Nephron (organoid): Measurements from ENCODE around the gene SSBP4.

Experiments used
- H3K27ac Mint-ChIP-seq, 3 experiments: 2 replicates each; pipeline ENCODE4 v1.8.0; 2020; ENCODE audit warnings: mixed read lengths in 3 of 3, mild to moderate bottlenecking in 2 of 3, moderate library complexity in 1 of 3
- H3K27me3 Mint-ChIP-seq: 2 replicates; pipeline ENCODE4 v1.8.0; 2021; ENCODE audit warnings: low read depth, mild to moderate bottlenecking, moderate library complexity, mixed read lengths
- H3K36me3 Mint-ChIP-seq: 2 replicates; pipeline ENCODE4 v1.8.0; 2020; ENCODE audit warnings: low read depth, mixed read lengths
- H3K4me1 Mint-ChIP-seq: 2 replicates; pipeline ENCODE4 v1.8.0; 2020; ENCODE audit warnings: mixed read lengths
- H3K4me3 Mint-ChIP-seq, 3 experiments: 2 replicates each; pipeline ENCODE4 v1.8.0; 2020; ENCODE audit warnings: mild to moderate bottlenecking in 3 of 3, mixed read lengths in 3 of 3, moderate library complexity in 2 of 3
- H3K9me3 Mint-ChIP-seq: 2 replicates; pipeline ENCODE4 v1.8.0; 2020; ENCODE audit warnings: mixed read lengths
- CTCF ChIP-seq, 3 experiments: fragments of 200-600 bp; sonication (generic); IDR thresholded peaks; one replicate each; pipeline ENCODE4 v1.5.0; 2021; ENCODE audit warnings: antibody characterized with exemption in 3 of 3; ENCODE audit not compliant: unreplicated experiment in 3 of 3

Gene SSBP4

DNA sequence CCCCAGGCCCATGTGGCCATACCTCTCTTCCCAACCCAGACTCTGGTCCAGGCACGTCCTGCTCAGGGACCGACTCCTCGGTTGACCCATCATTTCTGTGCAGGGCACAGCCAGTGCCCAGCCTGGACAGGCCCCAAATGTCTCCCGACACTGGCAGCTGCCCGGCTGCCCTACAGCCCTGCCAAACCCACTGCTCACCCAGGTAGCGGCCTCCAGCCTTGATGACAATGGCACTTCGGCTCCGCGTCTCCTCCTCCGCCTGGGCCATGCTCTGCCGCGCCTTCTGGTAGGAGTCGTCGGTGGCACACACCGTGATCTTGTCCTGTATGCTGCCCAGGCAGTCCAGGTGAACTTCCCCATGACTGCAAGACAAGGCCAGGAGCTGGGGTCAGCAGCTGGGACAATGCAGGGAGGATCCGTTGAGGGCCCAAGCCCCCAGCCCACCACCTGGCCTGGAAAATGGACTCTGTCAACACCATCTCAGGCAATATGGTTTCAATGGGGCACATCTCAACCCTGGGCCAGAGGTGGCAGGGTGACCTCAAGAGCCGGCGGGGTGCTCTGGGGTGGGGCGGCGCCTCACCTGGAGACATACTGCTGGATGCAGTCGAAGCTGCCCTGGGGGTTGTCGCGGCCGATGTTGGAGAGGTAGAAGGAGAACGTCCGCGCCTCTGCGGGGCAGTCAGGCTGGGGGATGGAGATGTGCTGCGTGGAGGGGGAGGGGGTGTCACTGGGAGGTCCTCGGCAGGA is 46.2 kb downstream of the SSBP4 start:
- Mint-ChIP-seq H3K36me3 (peaks cover 18% of the 10 kb centered on the region), H3K27ac (peak overlapping the region in 1 of 3 experiments; percentile 89), H3K27me3 (no peaks in the 10 kb centered on the region), H3K4me1 (peaks cover 27% of the 10 kb centered on the region), H3K4me3 (no peak overlapping the region), H3K9me3 (no peaks in the 10 kb centered on the region)
- TF ChIP-seq CTCF (IDR thresholded peaks at IDR 0.05; ENCODE audit: unreplicated experiment in 3 of 3), result no peak

- peaks cover 22% of the 10 kb centered on the region for H3K4me1 Mint-ChIP-seq
- peaks cover 18% of the 10 kb centered on the region for H3K36me3 Mint-ChIP-seq
- H3K4me3 Mint-ChIP-seq, result no peak overlapping the region
- no peak overlapping the region for H3K27ac Mint-ChIP-seq
- no peaks in the 10 kb centered on the region for H3K9me3 Mint-ChIP-seq
- H3K27me3 Mint-ChIP-seq, result no peaks in the 10 kb centered on the region
- TF ChIP-seq CTCF (IDR thresholded peaks at IDR 0.05; ENCODE audit: unreplicated experiment in 3 of 3), result no peak
These were observed 46.8 kb downstream of the SSBP4 start for GRCh38 chr19:18465964-18466339.

DNA sequence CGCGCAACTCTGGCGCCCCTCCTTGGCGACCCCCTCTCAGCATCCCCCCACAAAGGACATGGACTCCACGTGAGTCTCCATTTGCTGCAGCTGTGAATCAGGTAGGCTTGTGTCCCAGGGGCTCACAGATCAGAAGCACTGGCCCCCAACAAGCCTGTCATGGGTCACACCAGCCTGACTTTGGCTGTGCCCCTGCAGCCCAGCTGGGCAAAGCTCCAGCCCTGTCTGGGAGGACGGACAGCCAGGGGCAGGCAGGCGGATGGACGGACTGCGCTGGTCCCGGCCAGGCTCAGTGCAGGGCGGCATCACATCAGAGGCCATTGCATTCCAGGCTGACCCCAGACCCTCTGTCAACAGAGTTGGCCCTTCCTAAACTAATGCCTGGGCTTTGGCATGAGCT is 47.2 kb downstream of the SSBP4 start:
- TF ChIP-seq CTCF (IDR thresholded peaks at IDR 0.05; ENCODE audit: unreplicated experiment in 3 of 3), result no peak
- H3K27ac Mint-ChIP-seq, result no peak overlapping the region
- no peak overlapping the region for H3K4me3 Mint-ChIP-seq
- no peaks in the 10 kb centered on the region for H3K9me3 Mint-ChIP-seq
- H3K36me3 Mint-ChIP-seq, result peaks cover 16% of the 10 kb centered on the region
- H3K4me1 Mint-ChIP-seq, result peaks cover 20% of the 10 kb centered on the region
- H3K27me3 Mint-ChIP-seq, result no peaks in the 10 kb centered on the region

DNA sequence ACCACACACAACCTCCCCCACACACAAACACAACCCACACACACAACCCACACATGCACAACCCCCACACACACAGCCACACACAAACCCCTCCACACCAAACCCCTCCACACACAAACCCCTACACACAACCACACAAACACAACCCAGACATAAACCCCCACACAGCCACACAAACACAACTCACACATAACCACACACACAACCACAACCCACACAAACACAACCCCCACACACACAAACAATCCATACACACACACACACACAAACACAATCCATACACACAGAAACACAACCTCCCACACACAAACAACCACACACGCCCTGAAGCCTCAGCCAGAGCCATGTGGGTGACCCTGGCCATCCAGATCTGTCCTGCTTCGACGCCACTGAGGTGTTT is 48.8 kb downstream of the SSBP4 start:
- no peak for TF ChIP-seq CTCF (IDR thresholded peaks at IDR 0.05; ENCODE audit: unreplicated experiment in 3 of 3)
- H3K36me3 Mint-ChIP-seq, result peaks cover 6% of the 10 kb centered on the region
- peak overlapping the region in 2 of 3 experiments; percentile 14 to 19 for H3K27ac Mint-ChIP-seq
- H3K4me1 Mint-ChIP-seq, result peaks cover 11% of the 10 kb centered on the region
- H3K9me3 Mint-ChIP-seq, result no peaks in the 10 kb centered on the region
- H3K4me3 Mint-ChIP-seq, result no peak overlapping the region
- H3K27me3 Mint-ChIP-seq, result no peaks in the 10 kb centered on the region

DNA sequence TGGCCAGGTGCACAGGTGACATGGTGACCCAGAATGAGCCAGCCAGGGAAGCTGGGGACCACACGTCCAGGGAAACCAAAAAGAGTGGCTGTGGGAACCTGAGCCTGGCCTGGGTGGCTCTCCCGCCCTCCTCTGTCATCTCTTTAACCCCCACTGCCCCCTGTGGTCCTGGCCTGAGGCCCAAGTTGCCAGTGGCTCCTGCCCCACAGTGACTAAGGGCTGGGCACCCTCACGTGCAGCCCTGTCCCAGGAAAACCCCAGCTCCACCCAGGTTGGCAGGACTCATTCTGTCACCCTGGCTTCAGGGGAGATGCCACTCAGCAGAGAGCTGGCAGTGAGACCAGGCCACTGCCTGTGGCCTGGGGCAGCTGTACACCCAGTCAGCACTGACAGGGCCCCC is 49.3 kb downstream of the SSBP4 start:
- no peaks in the 10 kb centered on the region for H3K27me3 Mint-ChIP-seq

More for the DNA sequence above, 49.3 kb downstream of the SSBP4 start:
- no peak for TF ChIP-seq CTCF (IDR thresholded peaks at IDR 0.05; ENCODE audit: unreplicated experiment in 3 of 3)
- Mint-ChIP-seq H3K27ac (peak overlapping the region in 1 of 3 experiments; percentile 40), H3K4me1 (peaks cover 11% of the 10 kb centered on the region), H3K36me3 (peaks cover 4% of the 10 kb centered on the region), H3K4me3 (no peak overlapping the region), H3K9me3 (no peaks in the 10 kb centered on the region)
